ENCODE data around the gene MACROD2.

The MACROD2 gene

GRCh38 chr20:15911581-15911980 lies 1916.3 kb downstream of the MACROD2 start:
- no peak for DNase-seq (ENCODE audit: extremely low spot score)
- no peak for TF ChIP-seq CTCF (IDR thresholded peaks at IDR 0.05; ENCODE audit: control extremely low read depth, extremely low read depth, low read depth, missing control alignments)
- ChIA-PET POLR2A (no interaction called here), CTCF (interaction anchor here (2.5 kb wide), 1 partner anchor 564 kb away, joined by 5 read pairs; no protein-coding TSS in a partner anchor)

- TF ChIP-seq CTCF (IDR thresholded peaks at IDR 0.05; ENCODE audit: control extremely low read depth, extremely low read depth, low read depth, missing control alignments), result no peak
- CTCF ChIA-PET, result interaction anchor here (1.4 to 2.5 kb wide), 3 partner anchors 12 to 562 kb away, joined by 3 to 5 read pairs (median 5); no protein-coding TSS in a partner anchor
- DNase-seq (ENCODE audit: extremely low spot score), result no peak
- POLR2A ChIA-PET, result no interaction called here
Observed at GRCh38 chr20:15913391-15914025, 1918.2 kb downstream of the MACROD2 start.

GRCh38 chr20:15916623-15917022 lies 1921.3 kb downstream of the MACROD2 start:
- no peak for TF ChIP-seq CTCF (IDR thresholded peaks at IDR 0.05; ENCODE audit: control extremely low read depth, extremely low read depth, low read depth, missing control alignments)
- POLR2A ChIA-PET, result no interaction called here
- no peak for DNase-seq (ENCODE audit: extremely low spot score)
- CTCF ChIA-PET, result no interaction called here

- ChIA-PET CTCF (no interaction called here), POLR2A (no interaction called here)
- DNase-seq (ENCODE audit: extremely low spot score), result no peak
- no peak for TF ChIP-seq CTCF (IDR thresholded peaks at IDR 0.05; ENCODE audit: control extremely low read depth, extremely low read depth, low read depth, missing control alignments)
Observed at GRCh38 chr20:15917283-15917682, 1922.0 kb downstream of the MACROD2 start.

- POLR2A ChIA-PET, result no interaction called here
- TF ChIP-seq CTCF (IDR thresholded peaks at IDR 0.05; ENCODE audit: control extremely low read depth, extremely low read depth, low read depth, missing control alignments), result no peak
- CTCF ChIA-PET, result interaction anchor here (1.3 kb wide), 1 partner anchor 10 kb away, joined by 7 read pairs; no protein-coding TSS in a partner anchor
- DNase-seq (ENCODE audit: extremely low spot score), result no peak
Observed at GRCh38 chr20:15918631-15919030, 1923.3 kb downstream of the MACROD2 start.

GRCh38 chr20:15919118-15919517 lies 1923.8 kb downstream of the MACROD2 start:
- ChIA-PET CTCF (interaction anchor here (1.3 kb wide), 1 partner anchor 10 kb away, joined by 7 read pairs; no protein-coding TSS in a partner anchor), POLR2A (no interaction called here)
- no peak for TF ChIP-seq CTCF (IDR thresholded peaks at IDR 0.05; ENCODE audit: control extremely low read depth, extremely low read depth, low read depth, missing control alignments)
- no peak for DNase-seq (ENCODE audit: extremely low spot score)
